Pericardium fibroblast (primary cell): ENCODE results near the gene SH3GLB1. TPM values are rescaled to one million over a fixed set of nuclear protein-coding genes. Genes with fewer than 3 reads are reported as not detected.

Experiments used
- total RNA-seq: library from RNA; depleted of rRNA; stranded (reverse); fragments of >200 nt; gene quantifications from 2 replicates; pipeline ENCODE4 v1.2.3, GENCODE V29; 2015

Gene SH3GLB1
- 48.0 and 58.5 TPM in 2 replicates for total RNA-seq

GRCh38 chr1:86704458-86704971 is at the start of gene SH3GLB1:
TSS of gene SH3GLB1 (plus strand) at chr1:86704576. CDS start at chr1:86704900, 324 bp downstream.

Other genes with a start within 250 kb of the SH3GLB1 start
- gene CLCA1, start 235.6 kb upstream of the SH3GLB1 start, total RNA-seq: not detected in 2 replicates
- gene CLCA4, start 157.5 kb upstream of the SH3GLB1 start, total RNA-seq: not detected in 2 replicates
- 197 and 239 TPM in 2 replicates for gene SELENOF, start 209.6 kb downstream of the SH3GLB1 start, total RNA-seq
- 18.9 and 19.1 TPM in 2 replicates for gene HS2ST1, start 210.1 kb downstream of the SH3GLB1 start, total RNA-seq